ENCODE results near the gene CIRBP.

Gene CIRBP

DNA sequence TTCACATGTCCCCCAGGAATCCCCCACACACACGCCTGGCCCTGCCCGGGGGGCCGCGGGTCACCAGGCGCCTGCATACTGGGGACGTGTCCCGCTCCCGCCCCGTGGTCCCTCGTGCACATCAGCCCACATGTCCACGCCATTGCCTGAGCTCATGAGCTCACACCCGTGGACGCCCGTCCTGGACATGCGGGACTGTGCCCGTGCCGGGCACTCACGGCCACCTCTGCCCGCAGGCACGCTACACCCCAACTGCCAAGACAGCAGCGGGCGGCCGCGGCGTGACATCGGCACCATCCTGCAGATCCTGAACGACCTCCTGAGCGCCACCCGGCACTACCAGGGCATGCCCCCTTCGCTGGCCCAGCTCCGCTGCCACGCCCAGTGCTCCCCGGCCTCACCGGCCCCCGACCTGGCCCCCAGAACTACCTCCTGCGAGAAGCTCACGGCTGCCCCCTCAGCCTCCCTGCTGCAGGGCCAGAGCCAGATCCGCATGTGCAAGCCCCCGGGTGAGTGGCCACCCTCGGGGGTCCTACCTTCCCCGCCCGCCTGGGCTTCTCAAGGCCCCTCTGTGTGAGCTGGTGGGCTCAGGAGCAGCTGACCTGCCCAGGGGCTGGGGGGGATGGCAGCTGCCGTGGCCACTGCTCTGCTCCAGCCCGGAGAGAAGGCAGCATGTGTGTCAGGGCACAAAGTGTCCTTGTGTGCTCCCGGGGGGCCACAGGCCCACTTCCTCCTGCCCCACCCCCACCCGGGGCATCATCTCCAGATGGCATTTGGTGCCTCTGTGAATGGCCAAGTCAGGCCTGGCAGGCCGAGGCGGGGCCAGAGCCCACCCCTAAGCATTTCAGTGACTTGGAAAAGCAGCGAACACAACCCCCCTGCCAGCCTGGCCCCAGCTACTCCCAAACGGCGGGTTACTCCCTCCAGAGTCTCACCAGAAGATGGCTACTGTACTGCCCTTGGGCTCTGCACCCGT is 13.7 kb upstream of the CIRBP start:
- DNase-seq (ENCODE audit: low read depth, low spot score), result no peak

DNA sequence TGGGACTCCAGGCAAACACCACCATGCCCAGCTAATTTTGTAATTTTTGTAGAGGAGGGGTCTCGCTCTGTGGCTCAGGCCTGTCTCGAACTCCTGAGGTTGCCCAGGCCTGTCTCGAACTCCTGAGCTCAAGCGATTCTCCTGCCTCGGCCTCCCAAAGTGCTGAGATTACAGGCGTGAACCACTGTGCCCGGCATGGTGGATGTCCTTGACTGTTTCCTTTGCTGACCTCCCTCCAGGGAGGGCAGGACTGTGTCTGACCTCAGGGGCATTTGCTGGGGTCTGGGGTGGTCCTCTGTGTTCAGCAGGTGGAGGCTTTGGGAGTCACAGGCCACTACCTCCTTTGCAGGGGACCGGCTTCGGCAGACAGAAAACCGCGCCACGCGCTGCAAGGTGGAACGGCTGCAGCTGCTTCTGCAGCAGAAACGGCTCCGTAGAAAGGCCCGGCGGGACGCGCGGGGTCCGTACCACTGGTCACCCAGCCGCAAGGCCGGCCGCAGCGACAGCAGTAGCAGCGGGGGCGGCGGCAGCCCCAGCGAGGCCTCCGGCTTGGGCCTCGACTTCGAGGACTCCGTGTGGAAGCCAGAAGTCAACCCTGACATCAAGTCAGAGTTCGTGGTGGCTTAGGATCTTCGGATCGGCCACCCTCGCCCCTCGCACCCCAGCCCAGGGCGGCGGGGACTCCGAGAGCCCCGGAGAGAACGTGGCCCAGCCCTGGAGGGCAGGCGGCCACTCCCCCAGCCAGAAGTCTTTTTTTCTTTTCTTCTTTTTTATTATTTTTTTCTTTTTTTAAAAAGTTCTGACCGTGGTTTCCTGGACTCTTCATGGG is 12.3 kb upstream of the CIRBP start:
- no peak for DNase-seq (ENCODE audit: low read depth, low spot score)

DNA sequence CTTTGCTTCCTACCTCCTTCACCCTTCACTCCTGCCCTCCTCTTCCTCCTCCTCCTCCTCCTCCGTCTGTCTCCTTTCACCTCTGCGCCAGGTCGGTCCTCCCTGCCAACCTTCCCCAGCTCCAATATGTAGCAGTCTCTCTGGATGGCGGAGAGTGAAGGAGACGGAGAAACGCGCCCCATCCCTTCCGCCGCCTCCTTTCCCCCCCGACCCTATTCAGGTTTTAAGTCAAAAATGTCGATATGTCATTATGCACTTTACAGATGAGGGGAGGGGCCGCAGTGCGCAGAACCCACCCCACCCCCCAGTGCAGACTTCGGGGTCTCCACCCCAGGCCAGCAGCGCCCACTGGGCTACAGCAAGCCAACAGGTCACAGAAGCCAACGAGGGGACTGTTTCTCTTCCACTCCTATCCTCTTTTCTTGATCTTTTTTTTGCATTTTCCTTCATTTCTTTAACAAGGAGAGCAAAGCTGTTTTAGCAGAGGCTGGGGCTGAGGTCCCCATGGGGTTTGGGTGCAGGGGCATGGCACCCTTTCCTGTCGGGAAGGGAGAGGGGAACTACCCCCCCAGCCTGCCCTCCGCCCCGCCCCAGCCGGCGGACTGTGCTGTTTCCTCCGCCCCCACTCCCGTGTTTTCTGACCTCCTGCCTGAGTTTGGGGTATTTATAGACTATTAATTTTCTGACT is 11.5 kb upstream of the CIRBP start:
- no peak for DNase-seq (ENCODE audit: low read depth, low spot score)

DNA sequence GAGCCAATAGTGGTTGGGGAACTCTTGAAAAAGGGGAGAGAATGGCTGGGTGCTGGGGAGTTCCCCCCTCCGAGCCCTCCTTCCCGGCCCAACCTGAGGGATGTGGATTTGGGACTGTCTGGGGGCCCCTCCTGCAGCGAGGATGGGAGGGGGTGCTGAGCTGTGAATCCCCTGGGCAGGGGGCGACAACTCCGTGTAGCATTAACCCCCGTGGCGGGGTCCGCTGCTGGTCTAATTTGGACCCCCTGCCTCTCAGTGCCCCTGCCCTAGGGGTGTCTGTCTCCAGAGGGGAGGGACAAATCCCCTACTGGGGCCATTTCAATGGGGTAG is 11.0 kb upstream of the CIRBP start:
- no peak for DNase-seq (ENCODE audit: low read depth, low spot score)

DNA sequence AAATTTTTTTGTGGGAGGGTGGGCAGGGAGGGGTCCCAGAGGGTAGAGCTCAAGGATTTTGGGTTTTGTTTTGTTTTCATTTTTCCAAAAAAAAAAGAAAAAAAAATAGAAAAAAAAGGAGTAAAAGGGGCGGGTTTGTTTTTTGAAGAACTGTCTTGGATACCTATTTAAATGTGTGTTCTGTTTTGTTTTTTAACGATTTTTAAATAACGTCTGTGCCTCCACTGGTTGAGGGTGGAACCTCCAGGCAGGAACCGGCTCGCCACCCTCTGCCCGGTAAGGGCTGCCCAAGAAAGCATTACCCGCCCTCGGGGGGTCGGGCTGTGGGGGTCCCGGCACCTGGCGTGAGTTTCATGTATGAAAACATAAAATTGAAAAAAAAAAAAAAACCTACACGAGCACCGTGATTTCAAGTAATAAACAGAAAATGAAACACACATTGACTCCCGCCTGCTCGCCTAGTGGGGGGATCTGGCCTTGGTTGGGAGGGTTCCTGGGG is 10.4 kb upstream of the CIRBP start:
- DNase-seq (ENCODE audit: low read depth, low spot score), result no peak

DNA sequence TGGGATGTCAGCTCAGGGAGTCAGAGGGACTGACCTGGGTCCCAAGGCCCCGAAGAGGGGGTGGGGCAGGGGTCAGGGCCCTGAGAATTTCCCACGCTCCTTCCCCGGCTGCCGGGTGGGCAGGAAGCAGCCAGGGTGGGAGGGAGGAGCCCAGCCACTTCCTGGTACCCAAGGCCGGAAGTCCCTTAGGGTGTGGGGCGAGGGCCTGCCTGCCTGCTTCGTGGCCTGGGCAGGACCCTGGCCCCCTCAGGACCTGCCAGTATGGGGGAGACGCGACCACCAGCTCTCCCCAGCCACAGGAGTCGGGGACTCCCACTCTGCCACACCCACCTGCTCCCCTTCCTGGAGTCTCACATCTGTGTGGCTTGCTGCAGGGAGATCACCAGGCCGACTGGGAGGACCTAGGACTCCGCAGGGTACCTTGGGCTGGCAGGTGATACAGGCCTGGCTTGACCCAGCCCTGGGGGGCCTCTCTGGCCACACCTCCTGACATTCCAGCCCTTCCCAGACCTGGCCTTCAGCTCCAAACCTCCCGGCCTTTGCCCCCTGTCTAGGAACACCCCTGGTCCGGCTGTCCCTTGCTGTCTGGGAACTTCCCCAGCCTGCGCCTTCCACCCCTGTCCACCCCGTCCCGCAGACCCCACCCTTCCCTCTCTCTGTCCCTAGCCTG is 9.8 kb upstream of the CIRBP start:
- DNase-seq (ENCODE audit: low read depth, low spot score), result peak; percentile 66

DNA sequence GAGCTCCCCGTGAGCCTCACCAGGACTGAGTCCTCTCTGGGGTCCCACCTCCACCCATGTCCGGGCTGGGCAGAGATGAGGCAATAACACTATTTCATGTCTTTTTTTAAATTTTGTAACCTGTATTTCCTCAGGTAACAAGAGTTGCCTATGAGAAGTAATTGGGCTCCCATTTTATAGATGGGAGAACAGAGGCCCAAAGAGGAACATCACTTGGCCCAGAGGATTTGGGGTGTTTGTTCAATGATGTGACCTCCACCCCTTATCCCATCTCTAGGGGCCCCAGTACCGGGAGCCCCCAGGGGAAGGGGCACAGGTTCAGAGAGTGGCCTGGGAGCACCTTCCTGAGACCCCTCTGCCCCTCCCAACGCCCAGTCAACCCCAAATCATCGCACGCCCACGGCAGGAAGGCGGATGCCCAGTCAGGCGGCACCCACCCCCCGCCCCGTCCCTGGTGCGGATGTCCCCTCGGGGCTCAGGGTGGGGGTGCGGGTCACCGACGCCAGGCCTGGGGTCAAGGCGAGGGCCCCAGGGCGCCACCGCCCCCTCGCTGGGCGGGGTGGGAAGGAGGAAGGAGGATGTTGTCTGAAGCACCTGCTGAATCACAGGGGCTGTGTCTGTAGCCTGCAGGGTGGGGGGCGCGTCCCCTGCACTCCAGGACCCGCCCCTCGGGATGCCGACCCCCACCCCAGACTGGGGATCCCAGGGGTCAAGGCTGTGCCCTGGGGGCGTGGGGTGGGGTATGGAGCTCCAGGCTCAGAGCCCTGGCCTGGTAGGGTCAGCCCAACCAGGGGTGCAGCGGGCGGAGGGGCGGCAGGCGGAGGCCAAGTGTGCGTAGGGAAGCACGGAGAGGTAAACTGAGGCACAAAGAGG is 9.0 kb upstream of the CIRBP start:
- no peak for DNase-seq (ENCODE audit: low read depth, low spot score)

DNA sequence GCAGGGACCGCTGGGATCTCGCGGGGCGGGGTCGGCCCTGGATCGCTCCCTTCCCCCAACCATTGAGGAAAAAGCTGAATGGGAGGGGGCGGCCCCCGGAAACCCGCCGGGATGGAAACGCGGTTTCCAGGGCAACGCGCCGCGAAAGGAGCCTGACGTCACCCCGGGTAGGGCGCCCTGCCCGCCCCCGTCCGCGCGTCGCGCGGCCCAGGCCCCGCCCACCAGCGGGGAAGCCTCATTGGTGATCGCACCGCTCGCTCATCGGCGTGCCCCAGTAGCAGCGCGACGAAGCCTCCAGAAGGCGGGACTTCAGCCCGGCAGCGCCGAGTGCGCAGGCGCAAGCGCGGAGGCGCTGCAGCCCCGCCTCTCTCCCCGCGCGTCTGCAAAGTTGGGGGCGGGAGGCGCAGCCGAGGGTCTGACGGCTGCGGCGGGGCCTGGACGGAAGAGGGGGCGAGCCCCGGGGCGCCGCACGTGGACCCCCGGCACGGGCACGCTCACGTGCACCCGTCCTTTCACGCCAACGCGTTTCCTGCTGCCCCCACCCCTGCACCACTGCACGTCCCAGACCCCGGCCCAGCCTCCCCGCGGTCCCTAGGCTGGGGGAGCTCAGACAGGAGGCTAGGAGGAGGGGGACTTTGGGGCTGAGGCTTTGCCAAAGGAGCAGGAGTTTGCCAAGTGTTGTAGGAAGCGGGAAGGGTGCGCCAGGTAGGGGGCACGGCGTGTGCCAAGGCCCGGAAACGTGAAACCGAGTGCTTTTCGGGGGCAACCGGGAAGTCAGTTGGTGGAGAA is 8.2 kb upstream of the CIRBP start:
- peak; percentile 99 for DNase-seq (ENCODE audit: low read depth, low spot score)

DNA sequence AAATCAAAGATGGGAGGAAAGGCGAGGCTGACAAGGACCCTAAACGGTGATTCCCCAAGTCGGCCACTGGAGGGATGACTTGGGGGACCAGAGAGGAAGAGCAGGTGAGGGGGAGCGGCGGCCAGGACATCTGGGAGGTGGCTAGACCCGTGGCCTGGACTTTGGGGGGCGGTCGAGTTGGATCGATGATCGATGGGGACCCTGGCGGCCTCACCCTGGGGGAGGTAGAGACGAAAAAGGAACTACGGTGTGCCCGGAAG is 7.7 kb upstream of the CIRBP start:
- no peak for DNase-seq (ENCODE audit: low read depth, low spot score)

DNA sequence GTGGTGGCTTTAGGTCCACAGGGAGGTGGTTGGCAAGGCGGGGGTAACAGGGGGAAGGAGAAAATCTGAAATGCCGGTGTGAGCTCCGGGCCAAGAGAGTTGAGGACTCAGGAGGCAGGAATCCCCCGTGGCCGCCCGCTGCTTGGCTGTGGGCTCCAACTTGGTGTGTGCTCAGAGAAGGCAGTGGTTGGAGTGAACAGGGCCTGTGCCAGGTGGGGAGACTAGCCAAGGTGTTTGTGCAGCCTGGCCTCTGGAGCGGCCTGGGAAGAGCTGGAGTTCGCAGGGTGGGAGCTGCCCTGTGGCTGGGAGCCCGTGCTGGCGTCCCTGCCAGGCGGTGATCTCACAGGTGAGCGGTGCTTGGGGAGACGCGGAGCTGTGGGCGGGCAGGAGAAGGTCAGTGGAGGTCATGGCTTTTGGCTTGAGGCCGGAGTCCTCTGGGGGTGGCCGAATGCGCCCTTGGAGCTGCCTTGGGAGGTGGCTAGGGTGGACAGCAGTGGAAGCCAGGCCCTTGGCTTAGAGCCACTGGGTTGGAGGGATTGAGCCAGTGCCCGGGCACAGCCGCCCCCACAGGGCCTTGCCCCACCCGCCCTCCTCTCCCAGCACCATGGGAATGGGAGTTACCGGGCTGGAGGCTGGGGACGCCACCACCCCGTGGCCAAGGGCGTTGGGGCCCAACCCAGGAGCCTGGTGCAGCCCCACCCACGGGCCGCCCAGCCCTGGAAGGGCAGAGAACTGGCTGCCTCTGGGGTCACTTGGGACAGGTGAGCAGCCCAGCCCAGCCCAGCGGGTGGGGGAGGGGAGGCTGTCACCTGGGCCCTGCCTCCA is 7.1 kb upstream of the CIRBP start:
- DNase-seq (ENCODE audit: low read depth, low spot score), result peak; percentile 92

DNA sequence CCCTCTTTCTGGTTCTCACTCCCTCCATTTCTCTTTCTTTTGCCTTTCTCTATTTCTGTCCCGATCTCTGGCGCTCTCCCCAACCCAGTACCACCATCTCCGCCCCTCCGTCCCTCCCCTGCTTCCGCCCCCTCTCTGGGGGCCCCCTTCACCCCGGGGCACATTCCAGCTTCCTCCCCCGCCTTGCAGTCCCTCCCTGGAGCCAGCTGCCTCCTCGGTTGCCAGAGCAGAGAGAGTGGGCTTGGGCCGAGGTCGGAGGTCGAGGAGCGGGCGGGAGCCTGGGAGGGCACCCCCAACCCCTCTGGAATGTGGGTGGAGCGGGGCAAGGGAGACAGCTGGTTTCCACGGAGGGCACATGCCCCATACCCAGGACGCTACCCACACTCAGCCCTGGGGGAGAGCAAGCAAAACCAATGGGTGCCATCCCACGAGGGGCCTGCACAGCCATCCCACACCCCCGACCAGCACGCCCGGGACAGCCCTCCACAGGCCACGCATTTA is 6.5 kb upstream of the CIRBP start:
- DNase-seq (ENCODE audit: low read depth, low spot score), result peak; percentile 16

DNA sequence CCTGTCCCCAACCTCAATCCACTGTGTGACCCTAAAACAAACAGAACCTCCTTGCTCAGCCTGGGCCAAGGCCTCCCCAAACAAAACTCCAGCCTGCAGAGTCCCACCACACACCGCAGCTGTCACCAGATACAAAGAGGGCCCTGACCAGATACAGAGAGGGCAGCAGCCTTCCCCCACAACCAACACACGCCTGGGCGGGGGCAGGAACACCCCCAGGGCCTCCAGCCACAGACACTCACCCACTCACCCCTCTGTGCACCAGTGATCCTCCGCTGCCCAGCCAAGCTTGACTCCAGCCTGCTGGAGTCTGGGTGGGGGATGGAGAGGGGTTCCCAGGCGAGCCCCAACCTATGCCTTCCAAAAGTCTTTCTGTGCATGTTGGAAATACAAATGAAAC is 5.9 kb upstream of the CIRBP start:
- DNase-seq (ENCODE audit: low read depth, low spot score), result no peak

DNA sequence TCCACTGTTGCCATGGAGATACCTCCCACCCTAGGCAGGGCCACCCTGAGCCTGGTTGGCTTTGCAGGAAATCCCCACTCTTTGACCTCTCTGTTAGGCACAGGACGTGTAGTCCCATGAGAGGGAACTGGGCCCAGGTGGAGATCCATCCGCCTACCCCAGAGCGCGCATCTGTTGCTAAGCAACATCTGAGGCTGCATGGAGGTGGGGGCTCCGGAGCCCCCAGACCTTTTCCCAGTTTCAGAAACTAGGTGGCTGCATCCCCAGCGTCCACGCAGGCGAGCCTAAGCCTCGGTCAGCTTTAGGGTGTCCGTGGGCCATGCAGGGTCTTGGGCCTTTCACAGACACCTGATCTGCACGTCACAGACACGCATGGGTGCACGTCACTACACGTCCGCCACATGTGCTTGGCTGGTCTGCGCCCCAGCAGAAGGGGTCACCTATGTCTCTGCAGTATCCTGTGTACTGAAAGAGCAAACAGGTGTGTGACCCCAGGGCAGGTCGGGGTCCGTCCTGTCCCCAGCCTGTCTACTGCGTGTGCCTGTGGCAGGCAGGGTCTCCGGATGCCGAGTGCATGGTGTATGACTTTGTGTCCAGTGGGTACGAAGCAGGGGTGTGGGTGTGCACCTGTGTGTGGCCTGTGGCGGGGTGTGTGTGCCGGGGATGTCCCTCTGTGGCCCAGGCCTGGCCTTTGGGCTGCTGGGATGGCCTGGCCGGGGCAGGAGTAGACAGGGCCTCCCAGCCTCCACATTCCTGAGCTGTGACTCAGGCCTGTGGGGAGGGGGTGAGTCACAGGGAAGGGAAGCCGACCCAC is 4.1 kb upstream of the CIRBP start:
- peak; percentile 93 for DNase-seq (ENCODE audit: low read depth, low spot score)

DNA sequence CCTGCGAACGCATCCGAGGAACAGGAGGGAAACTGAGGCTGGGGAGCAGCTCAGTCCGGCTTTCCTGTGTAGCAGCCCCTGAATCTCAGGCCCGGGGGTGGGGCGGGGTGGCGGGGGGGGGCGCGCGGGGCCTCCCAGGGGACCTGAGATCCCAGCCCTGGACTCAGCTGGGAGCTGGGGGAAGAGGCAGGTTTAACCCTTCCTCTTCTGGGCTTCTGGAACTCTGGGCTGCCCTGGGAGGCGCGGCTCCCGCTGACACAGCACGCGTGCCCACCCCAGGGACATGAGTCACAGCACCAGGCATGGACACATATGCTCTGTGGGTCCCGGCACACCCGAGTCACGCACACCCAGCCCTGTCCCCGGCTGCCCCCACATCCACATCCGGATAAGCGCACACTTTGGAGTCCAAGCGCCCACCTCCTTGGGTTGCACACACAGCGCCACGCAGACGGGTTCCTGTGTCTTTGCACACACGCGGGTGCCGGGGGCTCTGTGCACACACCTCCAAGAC is 3.5 kb upstream of the CIRBP start:
- peak; percentile 72 for DNase-seq (ENCODE audit: low read depth, low spot score)

DNA sequence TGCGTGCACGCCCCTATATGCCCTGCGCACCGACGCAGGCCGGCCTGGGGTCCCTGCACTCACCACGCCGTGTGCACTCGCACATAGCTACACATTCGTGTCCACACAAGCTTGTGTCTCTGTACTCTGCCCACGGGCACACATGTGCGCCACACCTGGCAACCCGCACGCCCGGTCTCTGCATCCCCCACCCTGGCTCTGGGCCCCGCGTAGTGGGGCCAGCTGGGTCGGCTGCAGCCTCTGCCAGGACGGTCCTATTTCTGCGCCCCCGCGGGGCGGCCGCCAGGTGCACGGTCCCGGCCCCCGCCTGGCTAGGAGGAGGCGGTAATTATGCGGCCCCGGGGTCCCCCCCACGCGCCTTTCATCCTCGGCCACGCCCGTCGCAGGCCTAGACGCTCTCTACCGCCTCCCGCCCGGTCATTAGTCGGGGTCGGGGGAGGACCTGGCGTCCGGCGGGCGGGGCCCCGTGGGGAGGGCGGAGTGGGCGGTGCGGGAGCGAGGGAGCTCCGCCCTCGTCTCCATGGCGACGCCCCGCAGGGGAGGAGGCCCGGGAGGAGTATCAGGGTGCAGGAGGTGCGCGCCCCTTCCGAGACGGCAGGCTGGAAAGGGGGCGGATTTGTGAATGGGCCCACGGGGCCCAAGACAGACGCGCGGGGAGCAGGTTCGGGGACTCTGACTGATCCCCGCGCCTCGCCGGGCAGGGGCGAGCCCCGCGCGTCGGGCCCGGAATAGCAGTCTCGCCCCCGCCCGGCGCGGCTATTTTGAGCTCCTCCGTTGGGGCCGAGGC is 2.8 kb upstream of the CIRBP start:
- peak; percentile 93 for DNase-seq (ENCODE audit: low read depth, low spot score)

DNA sequence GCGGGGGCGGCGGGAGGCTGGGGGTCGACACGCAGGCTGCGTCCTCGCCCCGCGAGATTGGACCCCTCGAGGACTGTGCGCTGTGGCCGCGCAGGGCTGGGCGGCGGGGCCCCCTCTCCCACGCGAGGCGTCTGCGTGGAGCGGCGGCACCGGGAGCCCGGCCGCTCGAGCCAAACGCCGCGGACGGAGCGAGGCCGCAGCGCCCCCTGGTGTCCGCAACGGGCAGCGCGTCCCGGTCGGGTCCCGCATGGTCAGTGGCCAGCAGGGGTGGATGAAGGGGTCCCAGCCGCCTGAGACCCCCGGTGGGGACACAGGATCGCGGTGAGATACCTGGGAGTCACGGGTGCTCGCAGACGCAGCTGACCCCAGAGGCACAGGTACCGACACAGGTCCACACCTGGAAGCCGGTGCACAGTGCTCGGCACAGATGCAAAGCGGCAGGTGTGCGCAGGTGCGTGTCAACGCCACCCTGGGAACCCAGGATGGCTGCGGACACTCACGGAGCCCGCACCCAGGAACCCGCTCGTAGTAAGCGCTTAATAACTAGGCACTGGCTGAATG is 2.1 kb upstream of the CIRBP start:
- peak; percentile 87 for DNase-seq (ENCODE audit: low read depth, low spot score)

Measured in astrocyte of the hippocampus (primary cell).